HL-60/S4 treated with phorbol 12-myristate 13-acetate at 8.2 ng/mL for 4 days and 3 days (cell line): Measurements from ENCODE around the gene LYPD8.
"Not testable (repeated sequence)": the region's sequence is repeated elsewhere in the genome, so short reads cannot be mapped to it uniquely, and the experiment has no call there.

Source experiments
- in situ Hi-C: fragments of 300-500 bp; cut with MboI; formaldehyde crosslinking; loops from 2 replicates; pipeline ENCODE4 v1.15.0; 2022; ENCODE audit warnings: low sequenced_read_pairs

Gene LYPD8, protein sequence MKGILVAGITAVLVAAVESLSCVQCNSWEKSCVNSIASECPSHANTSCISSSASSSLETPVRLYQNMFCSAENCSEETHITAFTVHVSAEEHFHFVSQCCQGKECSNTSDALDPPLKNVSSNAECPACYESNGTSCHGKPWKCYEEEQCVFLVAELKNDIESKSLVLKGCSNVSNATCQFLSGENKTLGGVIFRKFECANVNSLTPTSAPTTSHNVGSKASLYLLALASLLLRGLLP

DNA sequence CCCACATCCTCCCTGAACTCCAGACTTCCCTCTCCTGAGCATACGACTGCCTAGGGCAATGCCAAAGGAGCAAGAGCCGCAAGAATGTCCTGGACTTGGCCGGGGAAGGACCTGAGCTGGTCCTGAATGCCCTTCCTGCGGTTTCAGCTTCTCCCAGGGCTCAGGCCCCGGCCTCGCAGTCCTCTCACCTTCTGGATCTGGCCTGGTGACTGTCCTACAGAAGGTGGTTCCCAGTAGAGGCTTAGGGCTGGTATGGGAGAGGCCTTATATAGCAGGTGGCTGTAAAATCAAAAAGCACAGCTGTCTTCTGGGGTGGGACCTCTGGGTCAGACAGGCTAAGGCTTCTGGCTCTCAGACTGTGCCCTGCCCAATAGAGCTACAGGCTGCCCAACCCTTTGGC is at the start of gene LYPD8:
TSS of gene LYPD8 (minus strand) at position 243 of the 400 bp plus-strand sequence. CDS start 4,678 bp downstream, outside the sequence.
- in situ Hi-C loops: no loop called here

DNA sequence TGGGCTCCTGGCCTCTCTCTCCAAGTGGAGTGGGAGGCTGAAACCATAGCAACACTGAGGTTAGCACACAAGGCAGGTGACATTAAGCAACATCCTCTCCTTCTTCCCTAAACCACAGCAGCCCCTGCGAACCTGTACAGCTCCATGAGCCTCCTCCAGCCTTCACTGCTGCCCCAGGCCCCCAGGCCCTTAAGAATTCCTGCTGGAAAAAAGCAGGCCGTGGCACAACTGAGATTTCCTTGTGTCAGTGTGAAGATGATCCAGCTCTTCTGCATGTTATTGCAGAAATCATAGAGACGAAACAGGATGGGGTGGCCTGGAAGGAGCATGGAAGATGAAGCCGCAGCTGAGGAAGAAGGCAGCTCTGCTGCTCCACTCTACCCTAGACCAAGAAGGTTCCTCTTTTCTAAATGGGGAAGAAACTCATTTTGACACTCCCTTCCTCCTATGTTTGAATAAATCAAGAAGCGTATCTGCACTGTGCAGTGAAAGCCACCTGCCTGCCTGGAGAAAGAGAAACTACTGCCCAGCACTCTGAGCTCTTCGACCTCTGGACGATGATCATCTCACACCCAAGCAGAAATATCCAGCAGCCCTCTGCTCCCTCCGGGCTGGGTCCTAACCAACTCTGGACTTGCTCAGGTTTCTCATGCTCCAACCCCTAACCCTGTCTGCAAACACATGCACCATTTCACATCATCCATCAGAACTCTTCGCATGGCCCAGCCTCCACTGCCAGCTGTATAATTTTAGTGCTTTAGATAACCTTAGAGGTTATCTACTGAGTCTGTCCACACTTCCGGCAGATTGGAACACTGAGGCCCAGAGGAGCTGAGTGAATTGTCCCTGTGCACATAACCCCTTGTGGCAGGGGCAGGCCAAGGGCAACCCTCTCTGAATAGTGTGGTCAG is 49.5 kb upstream of the LYPD8 start:
- in situ Hi-C loops: no loop called here

DNA sequence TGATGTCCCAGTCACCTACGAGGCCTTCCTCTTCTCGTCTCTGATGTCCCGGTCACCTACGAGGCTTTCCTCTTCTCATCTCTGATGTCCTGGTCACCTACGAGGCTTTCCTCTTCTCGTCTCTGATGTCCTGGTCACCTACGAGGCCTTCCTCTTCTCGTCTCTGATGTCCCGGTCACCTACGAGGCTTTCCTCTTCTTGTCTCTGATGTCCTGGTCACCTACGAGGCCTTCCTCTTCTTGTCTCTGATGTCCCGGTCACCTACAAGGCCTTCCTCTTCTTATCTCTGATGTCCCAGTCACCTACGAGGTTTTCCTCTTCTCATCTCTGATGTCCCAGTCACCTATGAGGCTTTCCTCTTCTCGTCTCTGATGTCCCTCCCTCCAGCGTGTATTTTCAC is 47.9 kb upstream of the LYPD8 start:
- in situ Hi-C loops: not testable (repeated sequence)

DNA sequence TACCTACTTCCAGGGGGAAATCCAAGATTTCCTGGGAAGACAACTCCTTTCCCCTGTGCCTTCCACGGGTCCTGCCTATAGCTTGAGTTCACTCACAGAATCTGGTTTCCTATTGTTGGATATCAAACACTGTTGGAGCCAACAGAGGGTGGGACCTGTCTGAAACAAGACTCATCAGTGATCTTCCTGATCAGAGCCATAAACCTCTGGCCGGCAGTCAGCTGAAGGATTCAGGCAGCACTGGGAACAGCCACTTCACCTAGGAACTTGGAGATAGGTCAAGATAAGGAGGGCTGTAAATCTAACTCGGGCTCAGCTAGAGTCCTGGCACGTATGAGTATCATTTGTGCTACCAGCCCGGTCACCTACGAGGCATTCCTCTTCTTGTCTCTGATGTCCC is 46.9 kb upstream of the LYPD8 start:
- in situ Hi-C loops: no loop called here

DNA sequence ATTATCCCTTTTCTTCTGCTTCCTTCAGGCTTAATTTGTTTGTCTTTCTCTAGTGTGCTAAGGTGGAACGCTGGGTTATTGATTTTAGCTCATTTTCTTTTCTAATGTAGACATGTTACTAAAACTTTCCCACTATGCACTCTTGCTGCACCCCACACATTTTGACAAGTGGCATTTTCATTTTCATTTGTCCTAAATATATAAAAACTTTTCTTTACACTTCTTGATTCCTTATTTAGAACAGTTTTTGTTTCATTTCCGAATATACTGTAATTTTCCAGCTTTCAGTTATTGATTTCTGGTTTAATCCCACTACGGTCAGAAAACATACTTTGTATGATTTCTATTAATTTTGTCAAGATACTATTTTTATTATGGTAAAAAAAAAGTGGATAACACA is 44.9 kb upstream of the LYPD8 start:
- in situ Hi-C loops: no loop called here

DNA sequence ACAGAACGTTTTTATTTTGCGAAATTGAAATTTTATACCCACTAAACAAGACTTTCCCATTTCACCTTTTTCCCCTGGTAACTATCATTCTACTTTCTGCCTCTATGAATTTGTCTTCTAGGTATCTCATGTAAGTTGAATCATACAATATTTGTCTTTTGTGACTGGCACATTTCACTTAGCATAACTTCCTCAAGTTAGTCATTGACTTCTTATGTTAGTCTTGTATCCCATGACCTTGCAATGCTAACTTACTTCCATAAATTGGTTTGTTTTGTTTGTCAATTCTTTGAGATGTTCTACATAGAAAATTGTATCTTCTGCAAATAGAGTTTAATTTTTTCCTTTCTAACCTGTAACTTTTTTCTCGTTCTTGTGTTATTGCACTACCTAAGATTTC is 43.2 kb upstream of the LYPD8 start:
- in situ Hi-C loops: no loop called here

DNA sequence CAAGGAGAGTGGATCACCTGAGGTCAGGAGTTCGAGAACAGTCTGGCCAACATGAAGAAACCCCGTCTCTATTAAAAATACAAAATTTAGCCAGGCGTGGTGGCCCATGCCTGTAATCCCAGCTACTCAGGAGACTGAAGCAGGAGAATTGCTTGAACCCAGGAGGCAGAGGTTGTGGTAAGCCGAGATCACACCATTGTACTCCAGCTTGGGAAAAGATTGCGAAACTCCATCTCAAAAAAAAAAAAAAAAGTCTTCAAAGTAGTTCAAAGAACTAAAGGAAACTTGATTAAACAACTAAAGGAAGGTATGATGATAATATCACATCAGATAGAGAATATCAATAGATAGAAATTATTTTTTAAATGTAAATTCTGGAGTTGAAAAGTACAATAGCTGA is 39.1 kb upstream of the LYPD8 start:
- in situ Hi-C loops: not testable (repeated sequence)

DNA sequence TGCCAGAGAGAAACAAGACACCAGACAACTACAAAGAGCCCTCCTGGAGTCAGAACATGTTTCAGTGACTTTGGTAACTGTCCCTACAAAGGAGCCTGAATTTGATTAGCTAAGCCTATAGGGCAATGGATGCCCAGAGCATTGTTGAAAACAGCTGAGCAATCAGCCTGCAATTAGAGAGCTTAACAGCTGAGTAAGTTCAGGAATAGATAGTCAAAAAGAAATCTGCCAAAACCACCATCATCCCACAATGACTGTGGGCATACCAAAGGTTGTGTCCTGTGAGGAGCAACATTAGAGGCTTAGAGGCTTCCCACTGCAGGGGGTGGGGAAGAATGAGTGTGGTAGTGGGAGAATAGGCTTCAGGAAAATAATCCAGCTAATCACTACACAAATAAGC is 38.0 kb upstream of the LYPD8 start:
- in situ Hi-C loops: no loop called here

DNA sequence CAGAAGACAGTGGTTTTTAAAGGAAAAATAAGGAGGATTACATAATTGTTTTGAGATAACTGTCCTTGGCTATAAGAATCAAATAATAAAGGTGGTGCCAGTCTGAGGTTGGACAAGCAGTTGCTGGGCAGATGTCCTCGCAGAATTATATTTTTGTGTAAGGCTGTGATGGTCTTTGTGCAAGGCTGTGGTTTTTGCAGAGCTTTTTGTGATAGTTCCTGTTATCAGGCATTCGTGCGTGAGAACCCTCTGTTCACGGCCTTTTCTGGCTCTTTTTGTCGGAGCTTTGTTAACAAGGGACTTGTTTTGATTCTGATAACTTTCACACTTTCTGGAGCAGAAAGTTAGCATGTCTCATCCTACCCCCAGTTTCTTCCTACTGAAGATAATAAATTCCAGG is 36.8 kb upstream of the LYPD8 start:
- in situ Hi-C loops: no loop called here

DNA sequence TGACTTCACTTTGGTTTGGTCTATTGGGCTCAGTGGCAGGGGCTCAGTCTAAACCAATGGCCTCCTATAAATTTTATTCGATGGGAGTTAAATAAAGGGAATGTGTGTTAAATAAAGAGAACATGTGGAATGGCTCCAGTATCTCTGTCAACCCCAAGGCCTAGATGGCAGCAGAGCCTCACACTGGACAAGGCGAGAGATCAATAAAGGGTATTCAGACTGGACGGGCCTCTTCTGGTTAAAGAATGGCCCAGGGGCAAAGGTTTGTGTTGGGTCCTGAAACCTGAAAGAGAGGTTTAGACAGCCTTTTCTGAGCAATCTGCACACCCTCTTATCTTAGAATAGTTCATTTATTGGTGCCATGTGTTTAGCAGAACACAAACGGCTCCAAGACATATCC is 35.5 kb upstream of the LYPD8 start:
- in situ Hi-C loops: no loop called here

DNA sequence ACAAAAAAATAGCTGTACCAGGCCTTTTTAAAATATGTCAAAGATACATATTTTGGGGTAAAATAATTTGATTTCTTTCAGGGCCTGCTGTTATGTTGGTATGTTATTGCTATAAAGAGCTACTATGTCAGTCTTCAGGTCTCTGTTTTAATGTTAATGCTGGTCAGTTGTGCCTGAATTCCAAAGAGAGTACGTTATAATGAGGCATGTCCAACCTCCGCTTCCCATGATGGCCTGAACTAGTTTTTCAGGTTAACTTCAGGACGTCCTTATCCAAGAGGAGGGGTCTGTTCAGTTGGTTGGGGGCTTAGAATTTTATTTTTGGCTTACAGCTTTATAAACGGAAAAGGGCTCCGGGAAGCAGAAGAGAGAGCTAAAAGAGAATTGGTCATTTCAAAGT is 34.9 kb upstream of the LYPD8 start:
- in situ Hi-C loops: no loop called here

DNA sequence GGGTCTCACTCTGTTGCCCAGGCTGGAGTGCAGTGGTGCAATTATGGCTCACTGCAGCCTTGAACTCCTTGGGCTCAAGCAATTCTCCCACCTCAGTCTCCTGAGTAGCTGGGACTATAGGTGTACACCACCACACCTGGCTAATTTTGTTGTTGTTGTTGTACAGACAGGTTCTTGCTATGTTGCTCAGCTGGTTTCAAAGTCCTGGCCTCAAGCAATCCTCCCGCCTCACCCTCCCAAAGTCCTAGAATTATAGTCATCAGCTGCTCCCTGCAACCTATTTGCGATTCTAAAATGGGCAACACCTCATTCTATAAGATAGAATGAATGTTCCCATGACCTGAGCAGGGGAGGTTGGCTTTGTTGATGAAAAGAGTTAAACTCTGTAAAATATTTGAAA is 33.8 kb upstream of the LYPD8 start:
- in situ Hi-C loops: not testable (repeated sequence)

DNA sequence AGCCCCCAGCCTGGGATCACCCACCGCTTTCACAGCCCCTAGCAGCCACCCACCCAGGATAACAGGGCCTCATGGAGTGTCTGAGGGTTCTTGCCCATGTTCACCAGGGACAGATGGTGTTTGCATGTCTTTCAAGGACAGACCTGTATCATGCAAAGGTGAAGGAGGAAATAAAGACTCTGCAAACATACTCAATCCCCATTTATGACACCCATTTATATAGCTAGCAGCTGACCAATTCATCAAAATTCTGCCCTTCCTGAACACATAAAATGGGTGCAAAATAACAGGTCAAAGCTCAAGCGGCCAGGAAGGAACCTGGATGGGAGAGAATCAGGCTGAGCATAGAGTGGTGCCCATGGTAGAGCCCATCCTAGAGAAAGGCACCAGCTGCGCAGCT is 32.8 kb upstream of the LYPD8 start:
- in situ Hi-C loops: no loop called here

DNA sequence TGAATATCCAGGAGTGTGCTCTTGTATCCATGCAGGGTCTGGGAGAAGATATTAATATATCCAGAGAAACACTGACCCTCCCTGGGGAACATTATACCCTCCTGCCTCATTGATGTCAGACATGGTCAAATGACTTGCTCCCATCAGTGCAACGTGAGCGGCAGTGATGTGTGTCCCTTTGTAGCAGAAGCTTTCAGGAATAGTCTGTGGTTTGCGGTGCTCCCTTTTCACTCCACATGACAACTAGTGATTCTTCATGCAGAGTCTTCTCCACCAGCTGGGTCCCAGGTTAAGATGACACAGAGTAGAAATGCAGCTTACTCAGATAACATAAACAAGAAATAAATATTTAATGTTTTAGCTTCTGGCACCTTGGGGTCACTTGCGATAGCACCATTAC is 31.9 kb upstream of the LYPD8 start:
- in situ Hi-C loops: no loop called here

DNA sequence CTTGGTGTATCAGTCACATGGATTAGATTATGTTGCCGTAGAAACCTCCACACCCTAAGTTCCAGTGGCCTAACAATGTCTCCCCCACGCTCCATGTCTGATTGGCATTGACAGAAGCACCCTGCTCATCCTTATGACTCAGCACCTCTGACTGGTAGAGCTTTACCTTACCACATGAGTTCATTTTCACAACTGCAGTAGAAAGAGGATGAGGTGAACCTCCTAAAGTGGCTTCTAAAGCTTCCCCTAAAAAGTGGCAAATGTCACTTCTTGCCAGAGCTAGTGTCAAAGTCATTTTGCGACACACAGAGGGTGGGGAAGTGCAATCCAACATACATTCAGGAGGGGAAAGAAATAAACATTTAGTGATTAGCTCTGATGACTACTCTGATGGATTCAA is 30.6 kb upstream of the LYPD8 start:
- in situ Hi-C loops: no loop called here

DNA sequence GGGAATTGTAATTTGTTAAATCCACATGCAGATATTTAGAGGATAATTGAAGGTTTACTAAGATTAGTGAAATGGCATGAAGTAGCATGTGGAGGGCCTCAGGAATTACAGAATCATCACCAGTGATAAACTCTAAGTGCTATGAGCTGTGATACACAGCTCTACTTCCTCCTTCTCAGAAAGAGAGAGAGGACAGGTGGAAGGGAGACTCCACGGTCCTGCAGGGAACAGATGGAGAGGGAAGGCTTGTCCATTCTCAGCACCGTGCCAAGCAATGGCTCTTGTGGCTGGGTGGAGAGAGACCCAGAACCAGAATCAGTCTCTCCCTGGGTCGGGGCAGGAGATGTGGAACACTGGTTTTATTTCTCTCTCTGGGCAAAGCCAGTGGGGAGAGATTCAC is 27.8 kb upstream of the LYPD8 start:
- in situ Hi-C loops: no loop called here

DNA sequence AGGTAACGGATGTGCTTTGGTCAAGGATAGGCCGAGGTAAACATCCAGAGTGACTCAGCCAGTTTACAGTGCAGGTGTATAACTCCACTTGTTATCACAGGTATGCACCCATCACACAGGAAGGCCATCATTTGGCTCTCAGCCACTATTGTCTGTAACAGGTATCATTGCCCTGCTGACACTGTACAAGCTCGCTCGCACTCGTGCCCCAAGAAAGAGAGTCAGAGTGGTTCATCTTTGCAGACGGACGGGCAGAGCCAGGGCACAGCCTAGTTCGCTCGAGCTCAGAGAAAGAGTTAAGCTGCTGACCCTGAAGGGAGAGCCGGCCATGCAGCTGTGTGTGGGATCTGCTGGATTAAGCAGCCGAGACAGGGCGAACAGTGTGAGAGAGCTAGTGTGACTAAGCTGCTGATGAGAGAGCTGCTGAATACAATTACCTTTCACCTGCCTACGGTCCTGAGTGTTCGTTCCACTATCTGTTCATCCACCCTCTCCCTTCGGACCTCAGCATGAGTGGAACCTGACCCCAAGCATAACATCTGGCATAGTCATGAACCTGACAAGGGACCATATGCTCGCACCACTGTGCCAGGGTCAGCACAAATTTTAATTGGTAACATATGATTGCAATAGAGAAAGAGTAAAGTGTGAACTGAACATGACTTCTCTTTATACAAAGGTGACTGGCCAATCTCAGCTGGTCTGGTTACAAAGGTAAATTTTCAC is 27.0 kb upstream of the LYPD8 start:
- in situ Hi-C loops: no loop called here

DNA sequence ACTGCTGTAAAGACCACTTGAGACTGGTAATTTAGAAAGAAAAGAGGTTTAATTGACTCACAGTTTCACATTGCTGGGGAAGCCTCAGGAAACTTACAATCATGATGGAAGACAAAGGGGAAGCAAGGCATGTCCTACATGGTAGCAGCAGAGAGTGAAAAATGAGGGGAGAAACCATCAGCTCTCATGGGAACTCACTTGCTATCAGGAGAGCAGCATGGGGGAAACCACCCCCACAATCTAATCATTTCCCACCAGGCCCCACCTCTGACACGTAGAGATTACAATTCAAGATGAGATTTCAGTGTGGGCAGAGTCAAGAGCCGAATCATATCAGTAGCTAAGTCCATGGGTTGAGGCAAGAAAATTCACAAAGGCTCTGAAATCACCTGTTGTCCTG is 23.8 kb upstream of the LYPD8 start:
- in situ Hi-C loops: no loop called here

DNA sequence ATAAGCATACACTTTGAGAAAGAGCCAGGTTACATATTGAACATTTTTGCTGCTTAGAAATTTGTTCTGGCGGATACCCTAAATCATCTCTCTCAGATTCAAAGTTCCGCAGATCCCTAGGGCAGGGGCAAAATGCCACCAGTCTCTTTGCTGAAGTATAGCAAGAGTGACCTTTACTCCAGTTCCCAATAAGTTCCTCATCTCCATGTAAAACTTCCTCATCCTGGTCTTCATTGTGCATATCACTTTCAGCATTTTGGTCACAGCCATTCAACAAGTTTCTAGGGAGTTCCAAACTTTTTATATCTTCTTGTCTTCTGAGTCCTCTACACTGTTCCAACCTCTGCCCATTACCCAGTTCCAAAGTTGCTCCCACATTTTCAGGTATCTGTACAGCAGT is 23.3 kb upstream of the LYPD8 start:
- in situ Hi-C loops: no loop called here

DNA sequence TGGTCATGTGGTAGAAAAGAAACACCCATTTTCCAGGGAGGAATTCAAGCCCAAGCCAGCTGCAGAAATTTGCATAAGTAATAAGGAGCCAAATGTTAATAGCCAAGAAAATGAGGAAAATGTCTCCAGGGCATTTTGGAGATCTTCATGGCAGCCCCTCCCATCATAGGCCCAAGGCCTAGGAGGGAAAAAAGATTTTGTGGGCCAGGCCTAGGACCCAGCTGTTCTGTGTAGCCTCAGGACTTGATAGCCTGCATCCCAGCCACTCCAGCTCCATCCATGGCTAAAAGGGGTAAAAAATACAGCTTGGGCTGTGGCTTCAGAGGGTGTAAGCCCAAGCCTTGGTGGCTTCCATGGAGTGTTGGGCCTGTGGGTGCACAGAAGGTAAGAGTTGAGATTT is 21.4 kb upstream of the LYPD8 start:
- in situ Hi-C loops: no loop called here

DNA sequence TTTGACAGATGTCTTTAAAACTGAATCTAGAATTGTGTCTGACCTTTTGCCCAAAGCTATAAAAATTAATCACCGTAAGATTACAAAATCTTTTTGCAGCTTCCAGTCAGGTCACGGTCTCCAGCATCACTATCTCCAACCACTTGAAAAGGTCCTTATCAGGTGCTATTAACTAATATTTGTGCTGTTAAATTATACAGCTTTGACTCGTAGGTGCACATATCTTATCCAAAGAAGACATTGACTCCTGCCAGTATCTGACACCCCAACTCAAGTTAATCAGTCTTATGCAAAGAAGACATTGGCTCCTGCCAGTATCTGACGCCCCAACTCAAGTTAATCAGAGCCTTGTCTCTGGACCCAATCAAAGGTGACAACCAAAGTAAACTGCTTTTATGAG is 19.9 kb upstream of the LYPD8 start:
- in situ Hi-C loops: no loop called here

DNA sequence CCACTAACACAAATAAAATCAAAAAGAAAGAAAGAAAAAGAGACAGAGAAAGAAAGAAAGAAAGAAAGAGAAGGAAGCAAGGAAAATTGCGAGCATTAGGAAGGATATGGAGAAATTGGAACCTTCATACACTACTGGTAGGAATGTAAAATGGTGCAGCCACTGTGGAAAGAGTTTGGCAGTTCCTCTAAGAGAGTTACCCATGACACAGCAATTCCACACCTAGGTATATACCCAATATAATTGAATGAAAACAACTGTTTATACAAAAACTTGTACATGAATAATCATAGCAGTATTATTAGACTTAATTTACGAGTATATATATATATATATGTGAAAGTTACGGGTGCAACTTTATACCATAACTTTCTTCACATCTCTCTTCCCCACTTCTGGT is 4.1 kb upstream of the LYPD8 start:
- in situ Hi-C loops: no loop called here
